ENCODE data around the gene NXPE4. TPM values are rescaled to one million over a fixed set of nuclear protein-coding genes. Genes with fewer than 3 reads are reported as not detected.

The NXPE4 gene
- total RNA-seq, 1 donor from 2014 or later, result not detected

DNA sequence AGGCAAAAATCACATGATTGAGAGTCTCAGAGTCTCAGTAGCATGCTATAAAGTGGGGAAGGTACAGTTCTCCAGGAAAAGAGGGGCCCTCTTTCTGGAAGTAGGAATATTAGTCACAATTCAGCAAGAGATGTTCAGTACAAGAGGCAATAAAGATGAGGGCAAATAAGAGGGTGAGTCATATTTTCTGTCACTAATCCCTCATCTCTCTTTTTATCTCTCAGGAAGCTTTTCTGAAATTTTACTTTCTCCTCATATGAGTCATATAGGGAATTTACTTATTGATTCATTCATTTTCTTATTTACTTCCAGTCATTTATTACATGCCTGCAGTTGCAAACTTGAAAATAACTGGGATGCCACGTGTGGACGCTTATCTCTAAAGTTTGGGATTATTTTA, 32.5 kb downstream of the NXPE4 start:
- intact Hi-C loops (cut with micrococcal nuclease), result no loop called here

DNA sequence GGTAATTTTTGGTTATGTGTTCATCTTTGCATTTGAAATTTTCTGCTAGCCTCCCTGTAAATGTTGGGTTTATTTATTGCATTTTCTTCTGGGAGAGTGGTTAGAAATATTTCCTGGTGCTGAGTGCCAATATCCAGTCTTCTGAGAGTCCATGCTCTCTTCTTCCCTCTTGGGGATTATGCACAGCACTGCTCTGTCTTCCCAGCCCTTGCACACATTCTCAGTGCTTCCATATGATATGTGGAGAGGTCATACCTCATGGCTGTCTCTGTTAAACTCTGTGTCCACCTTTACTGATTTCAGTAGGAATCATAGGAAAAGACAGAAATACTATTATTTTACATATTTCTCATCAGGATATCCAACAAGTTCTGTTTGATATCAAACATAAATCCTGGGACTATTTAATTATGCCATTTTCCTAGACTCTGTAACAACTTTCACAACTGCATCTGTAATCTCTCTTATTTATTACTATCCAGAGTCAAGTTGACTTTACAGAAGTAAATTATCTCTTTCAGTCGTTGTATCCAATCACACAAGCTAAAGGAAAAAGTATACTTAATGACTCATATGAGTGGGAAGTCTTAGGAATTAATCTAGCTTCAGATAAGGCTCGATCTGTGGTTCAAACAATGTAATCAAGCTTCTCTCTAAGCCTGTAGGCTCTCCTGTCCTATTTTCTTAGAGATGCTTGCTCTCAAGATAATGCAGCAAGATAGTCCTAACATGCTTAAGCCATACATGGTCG, 33.2 kb downstream of the NXPE4 start:
- intact Hi-C loops (cut with micrococcal nuclease), result no loop called here

DNA sequence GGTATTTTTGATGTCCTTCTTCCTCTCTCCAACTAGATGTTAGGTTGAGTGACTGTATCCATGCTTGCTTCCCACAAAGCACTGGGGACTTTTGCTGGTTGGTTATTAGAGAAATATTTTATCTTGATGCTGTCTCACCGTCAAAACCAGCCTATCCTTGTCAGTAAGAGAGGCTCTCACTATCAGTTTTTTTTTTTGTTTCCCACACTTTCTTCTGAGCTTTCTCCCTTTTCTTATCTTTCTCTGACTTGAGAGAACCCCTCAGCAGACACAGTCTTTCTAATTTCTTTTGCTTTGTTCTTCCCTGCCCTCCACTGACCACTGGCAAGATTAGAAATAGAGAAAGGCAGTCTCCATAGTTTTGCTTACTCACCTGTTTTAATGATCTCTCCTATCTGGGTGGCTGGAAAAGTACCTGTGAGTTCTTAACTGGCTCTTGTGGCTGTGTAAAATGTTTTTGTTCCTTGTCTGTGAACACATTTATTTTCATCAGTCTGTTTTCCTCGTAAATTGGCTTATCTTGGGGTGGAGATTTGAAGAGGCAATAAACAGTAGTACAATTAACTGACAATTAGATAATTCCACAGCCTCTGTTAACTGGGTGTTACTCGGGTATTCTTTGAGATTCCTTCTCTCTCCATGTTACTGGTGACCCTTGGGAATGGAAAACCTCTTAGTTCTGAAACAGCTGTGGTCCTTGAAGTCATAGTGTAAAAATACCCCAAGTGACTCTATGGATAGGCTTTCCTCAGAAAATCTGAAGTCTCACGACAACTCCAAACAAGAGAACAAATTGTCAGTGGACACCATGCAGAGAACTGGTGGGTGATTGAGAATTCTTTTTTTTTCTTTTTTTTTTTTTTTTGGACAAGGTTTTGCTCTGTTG, 35.9 kb downstream of the NXPE4 start, which contains the start of gene NXPE1:
NXPE1 (minus strand) TSS at position 457 of the 886 bp plus-strand sequence. CDS start 8,680 bp downstream, outside the sequence.
- intact Hi-C loops (cut with micrococcal nuclease), result no loop called here

DNA sequence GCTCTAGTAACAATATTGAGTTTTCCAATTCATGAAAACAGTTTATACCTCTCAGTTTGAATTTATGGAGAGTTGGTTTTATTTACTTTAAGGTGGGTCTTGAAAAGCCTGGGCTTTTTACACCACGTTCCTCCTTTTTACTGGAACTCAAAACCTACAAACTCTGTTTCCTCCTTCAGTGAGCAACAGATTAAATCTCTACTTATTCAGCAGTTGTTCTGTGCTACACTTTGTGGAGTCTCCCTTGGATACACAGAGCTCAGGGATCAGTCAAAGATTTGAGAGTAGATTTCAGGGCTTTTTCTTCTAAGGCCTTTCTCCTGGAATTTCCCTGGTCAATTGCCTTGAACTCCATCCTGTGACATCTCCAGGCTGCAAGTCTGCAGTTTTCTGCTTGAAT, 39.5 kb downstream of the NXPE4 start:
- intact Hi-C loops (cut with micrococcal nuclease), result no loop called here

DNA sequence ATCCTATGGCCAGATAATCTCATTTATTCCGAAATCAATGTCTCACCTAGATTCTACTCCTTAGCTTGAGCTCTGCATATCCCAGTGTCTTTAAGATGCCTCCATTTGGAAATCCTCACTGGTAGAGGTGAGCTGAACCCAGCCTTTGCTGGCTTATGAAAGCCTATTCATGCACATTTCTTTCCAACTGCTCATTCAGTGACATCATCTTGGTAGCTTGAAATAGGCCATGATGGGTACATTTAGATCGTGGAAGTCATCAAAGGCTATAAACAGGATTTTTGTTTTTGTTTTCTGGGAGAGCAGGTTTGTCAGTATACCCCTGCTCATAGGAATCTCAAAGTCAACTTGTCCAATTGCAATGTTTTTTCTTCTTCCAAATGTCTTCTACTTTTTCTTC, 41.9 kb downstream of the NXPE4 start:
- intact Hi-C loops (cut with micrococcal nuclease), result no loop called here

DNA sequence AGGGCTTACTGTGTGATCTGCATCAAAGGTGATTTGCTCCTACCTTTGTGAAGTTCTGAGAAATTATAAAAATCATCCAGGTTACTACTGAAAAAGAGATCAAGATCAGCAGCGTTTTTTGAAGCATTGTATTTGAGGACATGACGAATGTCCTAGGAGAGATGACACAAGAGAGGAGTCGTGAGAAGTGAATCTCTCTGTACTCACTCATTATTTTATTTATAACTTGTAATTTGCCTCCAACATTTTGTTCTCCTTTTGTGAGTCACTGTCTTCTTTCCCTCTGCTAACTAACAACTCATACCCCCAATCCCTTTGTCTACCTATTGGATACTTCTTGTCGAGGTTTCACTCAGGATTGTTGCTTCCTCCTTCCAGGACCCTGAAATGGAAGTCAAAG, 44.5 kb downstream of the NXPE4 start:
- intact Hi-C loops (cut with micrococcal nuclease), result no loop called here

DNA sequence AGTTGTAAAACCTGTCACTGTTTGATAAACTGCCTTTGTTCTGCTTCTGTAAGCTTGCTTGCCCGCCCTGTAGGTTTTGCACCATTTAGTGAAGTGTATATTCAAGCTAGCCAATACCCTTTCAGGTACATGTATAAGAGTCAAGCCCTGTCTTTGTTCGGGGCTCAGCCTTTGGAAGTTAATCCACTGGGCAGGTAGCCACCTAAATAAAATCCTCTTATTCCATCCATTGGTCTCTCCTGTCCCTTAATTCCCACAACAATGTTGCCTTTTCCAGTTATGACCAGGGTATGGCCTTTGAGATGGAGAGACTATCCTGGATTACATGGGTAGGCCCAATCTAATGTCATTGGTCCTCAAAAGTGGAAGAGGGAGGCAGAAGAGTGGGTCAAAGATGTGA, 69.9 kb downstream of the NXPE4 start:
- intact Hi-C loops (cut with micrococcal nuclease), result no loop called here

DNA sequence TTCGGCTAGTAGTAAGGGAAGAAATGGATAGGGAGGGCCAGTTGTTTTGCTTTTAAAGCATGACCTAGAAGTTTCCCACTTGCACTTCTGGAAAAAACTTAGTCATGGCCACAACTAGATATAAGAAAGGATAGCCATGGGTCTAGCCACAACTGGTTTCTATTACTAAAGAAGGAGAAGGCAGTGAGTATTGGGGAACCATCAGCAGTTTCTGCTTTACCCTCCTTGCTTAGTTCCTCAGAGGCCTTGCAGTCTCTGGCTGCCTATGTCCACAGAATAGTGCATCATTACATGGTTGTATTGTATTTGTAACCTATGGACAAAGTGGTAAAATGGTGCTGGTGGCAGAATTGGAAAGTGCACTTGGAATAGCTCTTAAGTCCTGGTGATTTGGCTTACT, 71.5 kb downstream of the NXPE4 start:
- intact Hi-C loops (cut with micrococcal nuclease), result no loop called here

DNA sequence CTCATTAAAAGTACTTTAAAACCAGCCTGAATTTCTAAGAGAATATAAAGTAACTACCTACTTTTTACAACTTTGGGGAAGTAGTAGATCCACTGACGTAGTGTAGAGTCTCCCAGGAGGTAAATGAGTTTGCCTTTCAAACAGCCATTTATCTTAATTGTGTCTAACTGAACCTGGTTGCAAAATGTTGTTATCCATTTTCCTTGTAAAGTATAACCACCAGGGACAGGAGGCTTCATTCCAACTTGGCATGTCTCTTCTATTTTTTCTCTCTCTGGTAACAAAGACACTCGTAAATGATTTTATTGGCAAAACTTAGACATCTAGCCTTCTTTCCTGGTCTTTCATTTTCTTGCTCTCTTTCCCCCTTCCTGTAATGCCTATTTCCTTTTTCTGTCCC, 72.8 kb downstream of the NXPE4 start:
- intact Hi-C loops (cut with micrococcal nuclease), result no loop called here

Other genes with a start within 250 kb of the NXPE4 start
- gene C11orf71, start 195.3 kb downstream of the NXPE4 start, total RNA-seq, result 6.1 and 6.8 TPM in 2 replicates
- gene RBM7, start 195.1 kb downstream of the NXPE4 start, total RNA-seq, result 35.5 and 36.5 TPM in 2 replicates
- 83.8 and 86.5 TPM in 2 replicates for gene REXO2, start 156.3 kb downstream of the NXPE4 start, total RNA-seq
- gene NXPE1, start 35.9 kb downstream of the NXPE4 start, total RNA-seq, result not detected in 2 replicates
- not detected in 2 replicates for gene NXPE2, start 82.7 kb upstream of the NXPE4 start, total RNA-seq

Data from T-helper 2 cell treated with Interferon-gamma antibody and Interleukin-4, amounts not matched to agents 100 ng/mL and 5 ng/mL, for 36 hours (primary cell).